ENCODE data around the gene HRCT1.
A peak's percentile ranks its signal among the peaks of the same experiment; 100 is the strongest.
"Not testable (repeated sequence)": the region's sequence is repeated elsewhere in the genome, so short reads cannot be mapped to it uniquely, and the experiment has no call there.

Gene HRCT1

DNA sequence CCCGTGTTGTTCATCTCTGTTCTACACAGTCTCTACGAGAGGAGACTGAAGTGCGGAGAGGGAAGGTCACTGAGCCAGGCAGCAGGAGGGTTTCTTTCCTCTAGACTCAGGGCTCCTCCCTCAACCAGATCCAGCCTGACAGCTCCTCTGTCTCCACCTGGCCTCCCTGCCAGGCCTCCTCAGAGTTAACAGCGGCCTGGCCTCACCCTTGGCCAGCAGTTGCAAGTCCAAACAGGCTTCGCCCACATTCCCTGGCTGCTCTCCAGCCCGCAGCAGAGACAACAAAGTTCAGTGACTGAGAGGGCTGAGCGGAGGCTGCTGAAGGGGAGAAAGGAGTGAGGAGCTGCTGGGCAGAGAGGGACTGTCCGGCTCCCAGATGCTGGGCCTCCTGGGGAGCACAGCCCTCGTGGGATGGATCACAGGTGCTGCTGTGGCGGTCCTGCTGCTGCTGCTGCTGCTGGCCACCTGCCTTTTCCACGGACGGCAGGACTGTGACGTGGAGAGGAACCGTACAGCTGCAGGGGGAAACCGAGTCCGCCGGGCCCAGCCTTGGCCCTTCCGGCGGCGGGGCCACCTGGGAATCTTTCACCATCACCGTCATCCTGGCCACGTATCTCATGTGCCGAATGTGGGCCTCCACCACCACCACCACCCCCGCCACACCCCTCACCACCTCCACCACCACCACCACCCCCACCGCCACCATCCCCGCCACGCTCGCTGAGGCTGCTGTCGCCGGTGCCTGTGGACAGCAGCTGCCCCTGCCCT lies at the start of gene HRCT1:
Gene HRCT1, plus strand, starts transcription at position 291 of the 768 bp plus-strand sequence. Its CDS starts 86 bp downstream, at position 377.
- peak in 1 of 2 experiments; percentile 30 for DNase-seq

DNA sequence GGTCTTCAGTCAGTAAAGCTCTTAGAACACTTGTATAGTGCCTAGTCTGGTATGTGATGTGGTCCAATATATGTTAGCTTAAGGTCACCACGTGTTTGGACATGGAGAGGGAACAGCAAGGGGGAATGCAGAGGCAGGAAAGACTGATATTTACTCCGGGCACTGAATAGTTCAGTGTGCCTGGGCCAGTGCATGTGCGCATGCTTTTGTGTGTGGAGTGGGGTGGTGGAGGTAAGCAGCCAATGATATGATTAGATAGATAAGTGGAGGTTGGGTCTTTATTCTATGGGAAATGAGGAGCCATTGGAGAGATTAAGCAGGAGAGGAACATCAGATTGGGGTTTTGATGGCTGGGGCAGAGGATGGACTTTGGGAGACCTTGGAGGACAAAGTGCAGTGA lies 49.8 kb upstream of the HRCT1 start:
- no peak for DNase-seq

DNA sequence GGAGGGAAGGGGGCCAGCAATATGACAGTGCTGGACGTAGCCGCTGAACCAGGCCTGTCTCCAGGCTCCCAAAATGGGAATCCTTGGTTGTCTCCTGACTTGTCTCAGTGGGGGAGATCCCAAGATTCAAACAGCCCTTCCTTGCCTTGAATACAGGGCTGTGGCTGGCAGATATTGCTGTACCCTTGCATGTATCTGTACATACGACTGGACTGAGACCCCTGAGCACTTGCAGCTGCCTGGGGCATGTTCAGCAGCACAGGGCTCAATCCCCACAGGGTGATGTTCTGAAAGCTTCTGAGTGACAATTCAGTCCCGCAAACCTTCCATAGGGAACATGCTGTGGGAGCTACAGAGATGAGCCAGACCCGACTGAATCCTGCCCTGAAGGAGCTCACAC lies 49.1 kb upstream of the HRCT1 start:
- no peak for DNase-seq

DNA sequence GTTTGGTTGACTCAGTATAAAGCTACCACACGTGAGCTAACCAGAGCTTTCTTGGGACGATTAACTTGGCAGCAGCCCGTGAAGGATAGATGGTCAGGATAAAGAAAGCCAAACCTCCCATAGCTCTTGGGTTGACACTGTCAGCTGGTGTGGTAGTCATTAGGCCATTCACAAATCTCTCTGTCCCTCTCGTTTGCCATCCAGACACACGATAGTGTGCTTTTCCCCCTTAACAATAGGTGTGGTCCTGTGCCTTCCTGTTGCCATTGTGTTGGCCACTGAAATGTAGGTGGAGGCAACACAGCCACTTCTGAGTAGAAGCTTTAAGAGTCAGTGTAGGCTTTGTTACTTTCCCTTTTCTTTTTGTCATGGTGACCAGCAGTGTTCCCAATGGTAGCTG lies 47.5 kb upstream of the HRCT1 start:
- no peak for DNase-seq

DNA sequence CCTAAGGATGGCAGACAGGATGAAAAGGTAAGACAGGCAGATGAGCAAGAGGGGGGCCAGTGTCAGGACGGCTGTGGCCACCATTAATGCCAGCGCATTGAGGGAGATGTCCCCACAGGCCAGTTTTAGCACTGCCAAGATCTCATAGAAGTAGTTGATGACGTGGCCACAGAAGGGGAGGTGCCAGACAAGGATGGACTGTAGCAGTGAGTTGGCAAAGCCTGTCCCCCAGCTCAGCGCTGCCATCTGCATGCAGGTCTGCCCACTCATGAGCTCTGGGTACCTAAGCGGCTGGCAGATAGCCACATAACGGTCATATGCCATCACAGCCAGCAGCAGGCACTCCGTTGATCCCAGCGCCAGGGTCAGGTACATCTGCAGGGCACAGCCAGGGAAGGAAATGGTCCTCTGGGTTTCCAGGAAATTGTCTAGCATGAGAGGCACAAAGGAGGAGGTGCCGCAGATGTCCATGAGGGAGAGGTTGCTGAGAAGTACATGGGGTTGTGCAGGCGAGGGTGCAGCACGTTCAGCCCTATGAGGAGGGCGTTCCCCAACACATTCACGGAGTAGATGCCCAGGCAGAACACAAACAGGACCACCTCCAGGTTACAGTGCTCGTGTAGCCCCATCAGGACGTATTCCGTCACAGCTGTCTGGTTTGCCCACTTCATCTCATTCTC lies 46.6 kb upstream of the HRCT1 start:
- DNase-seq = no peak

DNA sequence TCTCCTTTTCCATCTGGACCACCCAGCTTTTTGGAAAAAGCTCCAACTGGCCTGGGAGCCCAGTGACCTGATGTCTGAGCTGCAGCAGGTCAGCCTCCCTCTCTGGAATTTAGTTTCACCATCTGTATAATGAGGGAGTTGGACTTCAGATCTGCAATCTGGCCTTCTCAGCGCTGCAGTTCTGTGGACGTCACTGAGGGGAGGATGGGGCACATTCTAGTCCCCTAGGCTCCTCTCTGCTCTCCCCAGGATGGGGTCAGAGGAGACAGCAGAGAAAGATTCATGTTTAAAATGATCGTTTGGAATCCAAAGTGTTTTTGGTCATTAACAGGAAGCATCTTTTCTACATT lies 46.0 kb upstream of the HRCT1 start:
- no peak for DNase-seq

DNA sequence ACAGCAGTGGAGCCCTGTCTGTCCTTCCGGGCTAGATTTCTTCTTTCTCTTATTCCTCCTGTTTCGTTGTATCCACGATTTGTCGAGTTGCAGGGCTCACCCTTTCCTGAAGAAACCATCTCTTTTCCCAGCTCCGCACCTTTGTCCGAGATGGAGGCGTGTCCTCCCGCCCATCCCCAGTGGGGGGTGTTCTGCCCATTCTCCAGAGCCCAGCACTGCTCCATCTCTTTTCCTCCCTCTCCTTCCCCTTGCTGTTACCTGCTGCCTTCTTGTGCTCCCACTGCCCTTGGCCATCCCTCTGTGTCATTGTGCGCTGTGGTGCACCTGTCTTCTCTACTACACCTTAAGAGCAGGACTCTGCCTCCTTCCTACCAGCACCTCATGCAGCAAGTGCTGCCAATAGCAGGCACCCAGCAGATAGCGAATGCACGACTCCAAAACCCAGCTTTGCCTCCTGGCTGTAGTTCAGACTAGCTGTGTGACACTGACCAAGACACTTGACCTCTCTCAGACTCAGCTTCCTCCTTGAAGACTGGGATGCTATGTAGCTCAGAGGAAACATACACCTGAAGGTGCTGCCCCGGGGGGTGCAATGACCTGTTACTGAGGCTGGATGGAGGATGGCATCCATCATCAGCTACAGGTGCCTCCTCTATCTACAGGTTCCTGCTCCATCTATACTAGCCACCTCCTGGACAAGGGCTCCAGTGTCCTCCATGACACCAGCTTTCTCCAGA lies 44.7 kb upstream of the HRCT1 start:
- DNase-seq = no peak

DNA sequence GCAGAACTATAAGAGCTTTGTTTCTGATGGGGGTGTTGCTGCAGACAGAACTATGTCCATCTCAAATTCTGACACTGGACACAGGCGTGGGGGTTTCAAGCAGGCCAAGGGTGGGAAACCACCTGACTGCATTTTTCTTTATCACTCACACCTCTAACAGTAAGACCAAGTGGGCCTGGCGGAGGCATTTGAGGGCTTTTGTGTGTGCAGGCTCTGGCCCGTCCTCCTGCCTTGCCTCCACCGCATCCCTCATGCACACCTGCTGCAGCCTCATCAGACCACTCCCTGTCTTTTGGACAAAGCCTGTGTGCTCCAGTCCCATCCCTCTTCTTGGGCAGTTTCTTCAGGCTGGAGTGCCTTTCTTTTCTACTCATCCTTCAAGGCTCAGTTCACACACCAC lies 43.7 kb upstream of the HRCT1 start:
- DNase-seq = no peak

DNA sequence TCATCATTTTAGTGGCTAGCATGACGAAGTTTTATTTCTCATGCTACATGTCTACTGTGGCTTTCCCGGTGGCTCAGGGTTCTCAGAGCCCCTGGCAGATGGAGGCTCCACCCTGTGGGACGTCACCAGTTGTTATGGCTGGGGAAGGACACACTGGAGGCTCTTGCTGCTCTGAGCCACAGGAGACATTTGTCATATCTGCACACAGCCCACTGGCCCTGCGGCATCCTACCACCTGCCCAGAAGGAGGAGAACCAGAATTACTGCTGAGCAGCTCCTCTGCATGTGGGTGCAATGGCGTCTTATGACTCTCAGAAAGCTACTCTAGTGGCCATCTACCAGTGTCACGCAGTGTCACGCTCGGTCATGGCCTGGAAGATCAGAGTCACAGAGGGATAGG lies 42.4 kb upstream of the HRCT1 start:
- DNase-seq = no peak

DNA sequence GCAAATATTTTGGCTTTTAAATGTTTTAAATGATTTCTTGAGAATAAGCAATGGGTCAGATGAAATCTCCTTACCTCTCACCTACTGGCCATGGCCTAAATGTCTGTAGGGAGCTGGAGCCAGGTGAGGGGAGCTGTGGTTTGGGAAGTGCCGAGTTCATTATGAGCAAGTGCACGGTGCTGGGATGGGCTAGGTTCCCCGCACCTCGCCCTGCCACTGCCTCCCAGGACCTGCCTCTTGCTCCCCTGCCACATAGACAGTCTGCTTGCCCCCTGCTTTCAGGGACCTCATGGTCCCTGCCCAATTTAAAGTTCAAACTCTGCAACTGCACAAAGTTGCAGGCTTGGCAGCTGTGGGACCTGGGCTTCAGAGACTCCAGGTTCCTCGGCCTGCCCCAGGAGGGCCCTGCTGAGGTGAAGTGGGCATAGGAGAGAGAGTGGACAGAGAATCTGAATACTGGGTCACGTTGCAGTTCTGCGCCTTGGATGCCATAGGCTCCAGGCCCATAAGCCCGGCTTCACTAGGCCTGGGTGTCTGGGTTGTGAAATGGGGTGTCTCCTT lies 41.2 kb upstream of the HRCT1 start:
- no peak for DNase-seq

DNA sequence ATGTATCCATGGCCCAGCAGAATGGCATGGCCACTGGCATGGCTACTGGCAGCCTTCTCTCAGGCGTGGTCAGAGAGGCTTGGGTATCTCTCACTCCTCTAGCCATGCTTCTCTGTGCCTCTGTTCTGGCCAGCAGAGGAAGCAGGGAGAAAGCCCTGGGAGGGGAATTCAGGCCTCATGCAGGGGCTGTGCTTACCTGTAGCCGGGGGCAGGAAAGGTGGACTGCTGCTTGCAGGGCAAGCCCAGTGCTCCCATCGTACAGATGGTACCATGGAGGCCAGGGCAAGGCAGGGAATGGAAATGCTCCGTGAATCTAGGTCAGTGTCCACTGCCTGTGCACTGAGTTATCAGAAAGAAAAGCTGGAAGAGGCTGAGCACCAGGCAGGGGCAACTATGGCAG lies 38.5 kb upstream of the HRCT1 start:
- no peak for DNase-seq

DNA sequence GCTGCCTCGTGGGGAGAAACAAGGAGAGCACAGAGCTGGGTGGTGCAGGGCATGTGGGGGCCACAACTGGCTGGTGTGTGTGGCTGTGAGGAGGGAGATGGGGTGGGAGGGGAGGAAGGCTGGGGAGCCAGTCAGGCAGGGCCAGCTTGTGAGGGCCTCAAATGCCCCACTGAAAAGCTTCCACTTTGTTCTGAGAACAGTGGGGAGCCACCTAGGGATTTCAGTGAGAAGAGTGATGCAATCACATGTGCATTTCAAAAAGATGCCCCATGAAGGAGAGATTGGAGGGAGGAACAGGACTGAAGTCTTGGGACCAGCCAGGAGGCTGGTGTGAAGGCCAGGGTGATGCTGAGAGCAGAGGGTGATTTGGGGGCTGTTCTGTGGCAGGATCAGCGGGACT lies 37.1 kb upstream of the HRCT1 start:
- DNase-seq = no peak

DNA sequence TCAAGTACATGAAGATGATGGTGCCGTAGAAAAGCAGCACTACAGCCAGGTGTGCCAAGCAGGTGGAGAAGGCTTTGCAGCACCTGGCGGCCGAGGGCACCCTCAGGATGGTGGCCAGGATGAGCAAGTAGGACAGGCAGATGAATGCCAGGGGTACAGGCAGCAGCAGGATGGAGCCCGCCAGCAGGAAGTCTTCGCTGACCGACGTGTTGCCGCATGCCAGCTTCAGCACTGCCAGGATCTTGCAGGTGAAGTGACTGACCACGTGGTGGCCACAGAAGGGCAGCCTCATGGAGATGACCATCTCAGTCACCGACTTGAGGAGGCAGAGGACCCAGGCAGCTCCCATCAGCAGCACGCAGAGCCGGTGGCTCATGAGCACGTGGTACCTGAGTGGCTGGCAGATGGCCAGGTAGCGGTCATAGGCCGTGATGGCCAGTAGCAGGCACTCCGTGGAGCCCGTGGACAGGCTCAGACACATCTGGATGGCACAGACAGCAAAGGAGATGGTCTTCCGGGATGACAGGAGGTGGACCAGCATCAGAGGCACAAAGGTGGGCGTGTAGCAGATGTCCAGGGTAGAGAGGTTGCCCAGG lies 36.3 kb upstream of the HRCT1 start:
- DNase-seq = no peak

DNA sequence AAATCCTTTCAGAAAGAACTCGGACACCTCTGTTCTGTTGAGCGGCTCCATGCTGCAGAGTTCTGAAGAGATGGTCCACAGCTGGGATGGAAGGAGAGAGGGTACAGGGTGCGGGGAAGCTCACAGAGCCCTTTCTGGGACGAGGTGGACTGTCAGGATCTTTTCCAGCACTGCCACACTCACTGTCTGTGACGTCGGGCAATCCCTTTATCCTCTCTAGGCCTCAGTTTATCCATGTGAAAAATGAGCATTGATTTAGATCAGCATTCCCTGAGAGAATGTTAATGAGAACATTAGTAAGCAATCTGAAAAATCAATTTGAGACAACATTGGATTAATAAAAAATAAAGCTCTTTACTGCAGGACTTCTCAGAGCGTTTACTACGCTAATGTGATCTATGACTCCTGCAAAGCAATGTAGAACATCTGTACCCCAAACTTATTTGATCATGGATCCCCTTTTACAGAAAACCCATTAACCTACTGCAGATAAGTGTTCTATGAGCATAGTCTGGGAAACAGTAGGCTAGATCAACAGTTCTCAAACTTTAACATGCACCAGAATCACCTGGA lies 35.6 kb upstream of the HRCT1 start, which contains the start of gene OR13J1:
Gene OR13J1, minus strand, starts transcription at position 51 of the 573 bp plus-strand sequence. Its CDS starts 0 bp downstream, at position 51.
- DNase-seq = no peak

DNA sequence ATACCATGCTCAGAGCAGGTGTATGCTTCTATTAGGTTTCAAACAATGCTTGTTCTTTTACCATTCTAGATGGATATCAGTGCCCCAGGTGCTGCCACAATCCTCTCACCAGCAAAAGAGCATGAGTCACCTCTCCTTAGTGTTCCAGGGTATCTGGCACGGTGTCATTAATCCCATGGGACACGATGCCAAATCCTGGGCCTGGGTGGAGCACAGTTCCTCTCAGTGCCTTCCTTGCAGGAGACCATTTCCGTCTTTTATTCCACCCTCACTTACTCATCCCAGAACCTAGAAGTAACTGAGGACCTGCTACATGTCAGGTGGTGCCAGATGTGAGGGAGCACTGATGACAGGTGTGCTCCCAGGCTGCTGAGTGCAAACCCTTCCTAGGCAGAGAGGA lies 34.5 kb upstream of the HRCT1 start:
- no peak for DNase-seq

DNA sequence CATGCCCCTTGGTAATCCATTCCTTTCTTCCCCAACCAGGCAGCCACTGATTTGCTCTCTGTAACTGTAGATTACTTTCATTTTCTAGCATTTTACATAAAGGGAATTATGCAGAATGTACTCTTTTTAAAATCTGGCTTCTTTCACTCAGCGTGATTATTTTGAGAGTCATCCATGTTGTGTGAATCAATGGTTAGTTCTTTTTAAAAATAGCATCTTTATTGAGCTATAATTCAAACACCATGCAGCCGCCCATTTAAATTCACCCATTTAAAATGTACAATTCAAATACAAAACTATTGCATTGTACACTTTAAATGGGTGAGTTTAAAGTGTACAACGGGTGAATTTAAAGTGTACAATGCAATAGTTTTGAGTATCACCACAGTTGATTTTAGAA lies 33.5 kb upstream of the HRCT1 start:
- no peak for DNase-seq

DNA sequence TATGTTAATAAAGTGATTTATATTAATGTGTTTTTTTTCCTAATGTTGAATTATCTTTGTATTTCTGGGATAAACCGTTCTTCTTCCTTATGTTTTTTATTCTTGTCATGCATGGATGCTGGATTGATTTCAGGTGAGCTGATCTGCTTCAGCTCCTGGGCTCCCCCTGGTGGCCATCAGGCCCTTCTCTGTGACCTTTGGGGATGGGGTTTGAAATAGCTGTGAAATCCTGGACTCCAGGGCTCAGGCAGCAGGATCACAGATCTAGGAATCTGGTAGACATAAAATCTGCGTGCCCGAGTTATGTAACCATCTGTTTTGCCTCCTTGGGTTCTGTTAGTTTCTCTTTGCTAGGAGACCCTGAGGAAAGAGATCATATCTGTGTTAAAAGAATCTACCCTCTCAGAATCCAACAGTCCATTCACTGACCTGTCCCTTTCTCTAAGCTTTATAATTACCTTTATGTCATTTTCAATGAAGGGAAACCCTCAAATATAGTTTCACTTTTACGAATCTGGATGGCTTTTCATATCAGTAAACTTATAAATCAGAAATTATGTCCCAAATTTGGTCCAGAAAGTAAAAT lies 23.6 kb upstream of the HRCT1 start:
- DNase-seq = peak; percentile 81 to 86

DNA sequence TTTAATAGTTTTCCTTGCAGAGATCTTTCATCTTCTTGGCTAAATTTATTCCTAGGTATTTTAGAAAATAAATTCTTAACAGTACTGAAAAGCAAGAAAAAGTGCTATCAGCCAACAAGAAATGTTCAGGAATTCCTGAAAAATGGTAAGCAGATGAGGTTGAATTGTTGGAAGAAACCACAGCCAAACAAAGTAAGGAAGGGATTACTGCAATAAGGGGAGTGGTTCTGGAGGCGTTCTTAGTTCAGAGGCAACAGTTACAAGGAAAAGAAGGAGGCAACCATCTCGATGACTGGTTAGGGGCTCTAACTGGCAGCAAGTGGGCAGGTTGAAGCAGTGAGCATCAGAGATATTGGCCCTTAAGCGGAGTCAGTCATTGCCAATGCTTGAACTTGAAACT lies 23.0 kb upstream of the HRCT1 start:
- DNase-seq = no peak

DNA sequence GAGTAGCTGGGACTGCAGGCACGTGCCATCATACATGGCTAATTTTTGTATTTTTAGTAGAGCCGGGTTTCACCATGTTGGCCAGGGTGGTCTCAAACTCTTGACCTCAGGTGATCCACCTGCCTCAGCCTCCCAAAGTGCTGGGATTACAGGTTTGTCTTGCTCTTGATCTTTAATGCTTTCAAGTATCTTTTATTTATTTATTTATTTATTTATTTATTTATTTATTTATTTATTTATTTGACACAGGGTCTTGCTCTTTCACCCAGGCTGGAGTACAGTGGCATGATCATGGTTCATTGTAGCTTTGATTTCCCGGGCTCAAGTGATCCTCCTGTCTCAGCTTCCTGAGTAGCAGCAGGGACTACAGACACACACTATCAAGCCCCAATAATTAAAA lies 21.1 kb upstream of the HRCT1 start:
- DNase-seq = not testable (repeated sequence)

DNA sequence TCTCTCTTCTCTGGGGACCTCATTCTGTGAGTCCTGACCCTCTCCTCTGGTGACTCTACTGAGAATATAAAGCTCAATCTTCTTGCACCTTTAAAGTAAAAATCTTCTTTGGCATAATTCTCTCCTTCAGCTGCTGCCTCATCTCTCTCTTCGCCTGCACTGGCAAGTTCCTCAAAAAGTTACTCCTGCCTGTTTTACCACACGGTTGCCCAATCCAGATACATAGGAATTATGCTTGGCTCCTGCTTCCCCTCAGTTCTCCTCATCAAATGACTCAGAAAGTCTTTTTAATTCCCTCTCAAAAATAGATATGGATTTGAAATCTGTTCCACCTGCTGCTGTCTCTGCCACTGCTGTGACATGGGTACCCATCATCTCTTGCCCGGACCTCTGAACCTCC lies 14.4 kb upstream of the HRCT1 start:
- DNase-seq = no peak

DNA sequence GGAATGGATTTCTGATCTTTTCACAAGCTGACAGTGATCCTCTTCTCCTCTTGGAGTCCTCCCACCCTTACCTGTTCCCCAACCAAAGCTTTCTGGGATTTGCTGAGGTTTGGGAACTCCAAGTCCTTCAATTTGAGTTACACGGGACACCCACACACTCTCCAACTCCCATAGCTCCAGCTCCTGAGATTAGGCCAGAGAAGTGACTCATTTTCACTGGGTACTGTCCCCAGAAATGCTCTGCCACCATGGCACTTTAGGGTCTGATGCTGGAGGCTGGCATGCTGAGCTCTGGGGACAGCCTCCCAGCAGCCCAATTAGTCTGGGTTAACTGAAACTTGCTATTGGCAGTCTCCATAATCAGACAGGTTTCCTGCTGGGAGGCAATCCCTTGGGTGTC lies 14.0 kb upstream of the HRCT1 start:
- no peak for DNase-seq

DNA sequence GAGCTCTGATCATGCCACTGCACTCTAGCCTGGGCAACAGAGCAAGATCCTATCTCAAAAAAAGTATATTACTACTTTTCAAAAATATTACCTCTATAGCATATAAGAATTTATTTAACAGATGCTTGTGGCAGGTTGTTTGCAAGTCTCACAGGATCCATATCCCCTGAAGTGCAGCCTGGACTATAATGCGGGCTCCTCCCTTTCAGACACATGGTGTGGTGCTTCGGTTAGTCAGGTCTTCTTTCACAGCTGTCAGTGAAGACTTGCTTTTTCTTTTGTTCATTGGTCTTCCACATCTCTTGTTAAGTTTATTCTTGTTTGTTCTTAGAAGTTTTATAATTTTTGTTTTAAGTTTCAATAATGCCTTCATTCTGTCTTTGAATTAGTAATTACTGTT lies 9.4 kb upstream of the HRCT1 start:
- no peak for DNase-seq

All from NCI-H2081 (cell line).